SH-SY5Y (cell line): ENCODE data around the gene MID1IP1.

Experiments
- GATA2 ChIP-seq: IDR thresholded peaks from 2 replicates; pipeline ENCODE4 v1.6.1; 2011; ENCODE audit warnings: mild to moderate bottlenecking, low read depth, low read length
- GATA3 ChIP-seq: IDR thresholded peaks from 2 replicates; pipeline ENCODE4 v1.6.1; 2011; ENCODE audit warnings: low read depth, mild to moderate bottlenecking, low read length, moderate library complexity

DNA sequence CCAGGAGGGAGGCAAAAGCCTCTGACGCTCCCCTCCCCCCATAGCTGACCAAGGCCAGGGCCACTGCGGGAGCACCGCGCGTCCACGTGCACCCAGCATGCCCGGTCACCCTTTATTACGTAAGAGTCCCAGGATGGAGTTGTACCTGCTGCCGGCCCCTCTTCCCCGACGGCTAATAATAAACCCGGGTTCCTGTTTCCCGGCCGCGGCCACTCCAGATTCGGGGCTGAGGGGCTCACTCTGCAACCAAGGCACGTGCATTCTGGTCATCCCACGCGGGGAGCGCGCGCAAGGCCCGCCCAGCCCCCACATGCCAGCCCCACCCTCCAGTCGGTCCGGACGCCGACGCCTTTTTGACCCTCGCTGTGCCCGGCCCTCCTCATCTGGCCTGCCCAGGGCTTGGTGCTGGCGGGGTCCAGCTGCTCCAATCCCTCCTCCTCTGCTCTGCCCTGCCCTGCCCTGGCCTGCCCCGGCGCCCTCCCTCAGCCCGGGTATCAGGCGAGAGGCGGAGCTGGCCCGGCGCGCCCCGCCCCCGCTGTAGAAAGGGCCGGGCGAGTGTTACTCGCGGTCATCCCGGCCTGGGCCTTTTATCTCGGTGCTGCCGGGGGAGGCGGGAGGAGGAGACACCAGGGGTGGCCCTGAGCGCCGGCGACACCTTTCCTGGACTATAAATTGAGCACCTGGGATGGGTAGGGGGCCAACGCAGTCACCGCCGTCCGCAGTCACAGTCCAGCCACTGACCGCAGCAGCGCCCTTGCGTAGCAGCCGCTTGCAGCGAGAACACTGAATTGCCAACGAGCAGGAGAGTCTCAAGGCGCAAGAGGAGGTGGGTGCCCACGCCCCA is 2.6 kb downstream of the MID1IP1 start:
- TF ChIP-seq GATA2: no peak
- TF ChIP-seq GATA3: no peak
